ENCODE data around the gene PAPPA2. TPM values are rescaled to one million over a fixed set of nuclear protein-coding genes. Genes with fewer than 3 reads are reported as not detected.

Gene PAPPA2
- total RNA-seq, 1 experiment from 2014 or later, result 0.81 TPM

DNA sequence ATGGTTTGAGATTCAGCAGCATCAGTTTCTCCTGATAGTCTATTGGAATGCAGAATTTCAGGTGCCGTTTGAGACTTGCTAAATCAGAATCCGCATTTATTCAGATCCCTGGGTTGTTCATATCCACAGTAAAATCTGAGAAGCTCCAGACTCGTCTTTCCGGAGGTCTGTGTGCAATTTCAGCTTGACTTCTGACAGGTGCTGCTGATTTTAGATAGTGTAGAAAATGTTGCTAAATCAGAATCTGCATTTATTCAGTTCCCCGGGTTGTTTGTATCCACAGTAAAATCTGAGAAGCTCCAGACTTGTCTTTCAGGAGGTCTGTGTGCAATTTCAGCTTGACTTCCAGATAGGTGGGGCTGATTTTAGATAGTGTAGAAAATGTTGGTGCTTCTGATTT lies 113.7 kb downstream of the PAPPA2 start:
- no peak overlapping the region for H3K9ac ChIP-seq (ENCODE audit: extremely low read depth, insufficient read length, low read length)

More for the DNA sequence above, 113.7 kb downstream of the PAPPA2 start:
- Histone ChIP-seq H3K23ac (ENCODE audit: insufficient read length, low read depth, low read length) (no peak overlapping the region), H4K8ac (replicated peaks; ENCODE audit: insufficient read length, low read depth, low read length) (no peak overlapping the region), H3K79me1 (ENCODE audit: insufficient read depth, low read depth, low read length, poor library complexity, severe bottlenecking) (no peaks in the 10 kb centered on the region), H3K9me3 (ENCODE audit: control insufficient read depth, low read depth, low read length) (no peaks in the 10 kb centered on the region), H2BK5ac (ENCODE audit: insufficient read length, low read length) (no peak overlapping the region), H4K5ac (ENCODE audit: insufficient read length, low read depth, low read length) (no peak overlapping the region), H2BK20ac (ENCODE audit: low read depth, low read length, poor library complexity, severe bottlenecking) (no peak overlapping the region), H3K14ac (ENCODE audit: insufficient read depth, low read length) (no peak overlapping the region), H3K4me2 (ENCODE audit: insufficient read depth, insufficient read length, low read length) (no peak overlapping the region), H2BK120ac (ENCODE audit: low read depth, low read length, poor library complexity, severe bottlenecking) (no peak overlapping the region), H3K18ac (ENCODE audit: insufficient read length, low read depth, low read length) (no peak overlapping the region), H3K27me3 (ENCODE audit: insufficient read depth, low read length) (no peaks in the 10 kb centered on the region), H2BK12ac (ENCODE audit: insufficient read length, low read depth, low read length) (no peak overlapping the region), H3K23me2 (ENCODE audit: insufficient read length, low read depth, low read length, poor library complexity, severe bottlenecking) (no peaks in the 10 kb centered on the region), H3K27ac (ENCODE audit: insufficient read length, low read depth, low read length) (no peak overlapping the region), H2AK5ac (ENCODE audit: insufficient read length, low read length) (no peak overlapping the region), H2BK15ac (ENCODE audit: low read depth, low read length) (no peak overlapping the region), H4K91ac (ENCODE audit: insufficient read length, low read depth, low read length) (no peak overlapping the region), H2AFZ (ENCODE audit: low read length) (no peak overlapping the region), H3K56ac (ENCODE audit: insufficient read length, low read depth, low read length) (no peak overlapping the region), H4K20me1 (ENCODE audit: control insufficient read depth, insufficient read depth, insufficient read length) (no peaks in the 10 kb centered on the region), H3T11ph (ENCODE audit: low read length) (no peak overlapping the region), H3K4me1 (ENCODE audit: insufficient read depth, low read length) (no peaks in the 10 kb centered on the region), H3K4ac (ENCODE audit: low read depth, low read length) (no peak overlapping the region), H3K79me2 (ENCODE audit: insufficient read depth, low read length) (no peaks in the 10 kb centered on the region)
- Mint-ChIP-seq H3K36me3 (ENCODE audit: insufficient read depth in 1 of 3, low read depth in 3 of 3) (no peaks in the 10 kb centered on the region; a peak in 1 of 7 replicates), H3K27me3 (ENCODE audit: low read depth) (no peaks in the 10 kb centered on the region), H3K27ac (no peak overlapping the region), H3K9me3 (0 out of 5 replicates have a peak, but pooled peaks cover 0 to 1% of the 10 kb centered on the region in 2 experiments), H3K4me1 (peaks cover 3% of the 10 kb centered on the region in 2 experiments; a peak in 1 of 4 replicates), H3K4me3 (no peak overlapping the region)
- WGBS (ENCODE audit: extremely low coverage, insufficient read length, low lambda C conversion rate), result no CpG with 5 or more reads among the region's 5 CpGs
- no peak for DNase-seq
- TF ChIP-seq, protein P1, sequence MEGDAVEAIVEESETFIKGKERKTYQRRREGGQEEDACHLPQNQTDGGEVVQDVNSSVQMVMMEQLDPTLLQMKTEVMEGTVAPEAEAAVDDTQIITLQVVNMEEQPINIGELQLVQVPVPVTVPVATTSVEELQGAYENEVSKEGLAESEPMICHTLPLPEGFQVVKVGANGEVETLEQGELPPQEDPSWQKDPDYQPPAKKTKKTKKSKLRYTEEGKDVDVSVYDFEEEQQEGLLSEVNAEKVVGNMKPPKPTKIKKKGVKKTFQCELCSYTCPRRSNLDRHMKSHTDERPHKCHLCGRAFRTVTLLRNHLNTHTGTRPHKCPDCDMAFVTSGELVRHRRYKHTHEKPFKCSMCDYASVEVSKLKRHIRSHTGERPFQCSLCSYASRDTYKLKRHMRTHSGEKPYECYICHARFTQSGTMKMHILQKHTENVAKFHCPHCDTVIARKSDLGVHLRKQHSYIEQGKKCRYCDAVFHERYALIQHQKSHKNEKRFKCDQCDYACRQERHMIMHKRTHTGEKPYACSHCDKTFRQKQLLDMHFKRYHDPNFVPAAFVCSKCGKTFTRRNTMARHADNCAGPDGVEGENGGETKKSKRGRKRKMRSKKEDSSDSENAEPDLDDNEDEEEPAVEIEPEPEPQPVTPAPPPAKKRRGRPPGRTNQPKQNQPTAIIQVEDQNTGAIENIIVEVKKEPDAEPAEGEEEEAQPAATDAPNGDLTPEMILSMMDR (conservative IDR thresholded peaks at IDR 0.05), result no peak
